Measurements from ENCODE around the gene INPP5K.

DNA sequence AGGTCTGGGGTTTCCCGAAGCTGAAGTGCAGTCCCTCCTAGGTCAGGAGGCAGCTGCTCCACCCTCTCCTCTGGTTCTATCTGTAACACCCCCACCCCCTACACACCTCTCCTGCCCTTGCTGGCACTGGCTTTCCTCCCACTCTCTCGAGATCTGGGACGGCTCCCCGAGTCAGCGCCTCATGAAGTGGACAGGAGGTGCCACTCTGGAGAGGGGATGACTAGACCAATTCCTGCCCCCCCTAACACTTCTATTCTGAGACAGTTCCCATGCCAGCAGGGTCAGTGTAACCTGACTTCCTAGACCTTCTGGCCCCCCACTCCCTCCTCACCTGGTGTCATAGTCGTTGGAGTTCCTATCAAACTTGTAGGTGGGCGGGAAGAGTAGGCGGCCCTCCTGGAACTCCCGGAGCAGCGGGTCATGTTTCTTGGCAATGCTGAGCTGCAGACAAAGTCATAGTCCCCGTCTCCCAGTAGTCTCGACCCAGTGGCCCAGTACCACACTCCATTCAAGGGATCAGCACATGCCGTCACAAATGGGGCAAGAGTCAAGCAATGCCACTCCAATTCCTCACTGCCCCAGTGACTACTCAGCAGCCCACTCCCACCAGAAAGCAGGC lies 9.7 kb downstream of the INPP5K start:
- TF ChIP-seq CTCF (IDR thresholded peaks at IDR 0.05; ENCODE audit: low read depth, low read length, poor library complexity, severe bottlenecking) (no peak), EZH2phosphoT487 (IDR thresholded peaks at IDR 0.05; ENCODE audit: borderline replicate concordance, low read length) (no peak)

All from DOHH2 (cell line).